ENCODE measurements around the gene ANKRD39. TPM values are rescaled to one million over a fixed set of nuclear protein-coding genes. Genes with fewer than 3 reads are reported as not detected.
"Not testable (repeated sequence)": the region's sequence is repeated elsewhere in the genome, so short reads cannot be mapped to it uniquely, and the experiment has no call there.

The ANKRD39 gene
- total RNA-seq, 1 donor from 2014 or later: 15.9 TPM

DNA sequence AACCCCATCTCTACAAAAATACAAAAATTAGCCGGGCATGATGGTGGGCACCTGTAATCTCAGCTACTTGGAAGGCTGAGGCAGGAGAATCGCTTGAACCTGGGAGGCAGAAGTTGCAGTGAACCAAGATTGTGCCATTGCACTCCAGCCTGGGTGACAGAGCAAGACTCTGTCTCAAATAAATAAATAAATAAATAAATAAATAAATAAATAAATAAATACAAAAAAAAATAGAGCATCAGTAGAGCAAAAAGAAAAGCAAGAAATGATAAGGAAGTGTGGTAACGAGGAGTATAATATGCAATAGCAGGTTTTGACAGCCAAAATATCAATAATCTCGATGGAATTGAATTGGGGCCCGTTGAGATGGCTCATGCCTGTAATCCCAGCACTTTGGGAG, 31.7 kb upstream of the ANKRD39 start:
- DNase-seq (ENCODE audit: low spot score); intact Hi-C loops (cut with DNase I); ATAC-seq: not testable (repeated sequence)

DNA sequence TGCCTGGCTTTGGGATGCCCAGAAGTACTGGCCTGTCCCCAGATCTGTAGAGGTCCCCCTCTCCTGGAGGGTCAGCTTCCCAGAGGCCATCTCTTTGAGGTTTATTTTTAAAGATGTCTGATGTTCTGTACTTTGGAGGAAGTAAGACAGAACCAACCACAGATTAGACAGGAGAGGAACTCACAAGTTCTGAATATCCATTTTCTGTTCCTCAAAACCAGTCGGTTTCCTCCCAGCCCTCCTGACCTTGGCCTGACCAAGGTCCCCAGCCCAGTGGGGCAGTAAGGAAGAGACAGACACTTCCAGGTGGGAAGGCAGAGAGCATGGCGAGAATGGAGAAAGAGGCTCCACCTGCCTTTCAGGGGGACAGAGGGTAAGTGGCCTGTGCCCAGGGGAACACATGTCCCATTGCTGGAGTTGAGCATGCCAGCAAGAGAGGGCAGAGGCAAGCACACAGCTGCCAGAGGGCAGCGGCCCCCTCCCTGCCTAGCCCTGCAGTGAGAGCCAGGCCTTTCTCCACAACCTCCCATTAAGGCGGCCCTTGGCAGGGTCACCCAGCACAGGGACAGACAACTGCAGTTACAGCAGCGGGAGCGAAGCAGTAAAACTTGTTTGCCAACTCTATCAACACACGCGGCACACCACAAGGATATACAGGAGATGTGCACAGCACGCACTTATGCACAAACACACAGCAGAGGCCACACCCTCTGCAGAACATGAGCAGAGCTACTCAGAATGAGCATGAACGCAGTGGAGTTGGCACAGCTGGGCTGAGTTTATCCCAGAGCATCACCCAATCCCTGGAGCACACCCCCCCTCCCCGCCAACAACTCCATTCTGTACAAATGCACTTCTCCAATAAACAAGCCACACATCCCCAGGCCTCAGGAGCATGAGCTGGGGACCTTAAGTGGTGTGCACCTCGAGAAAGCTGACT, 30.5 kb upstream of the ANKRD39 start:
- DNase-seq (ENCODE audit: low spot score) (no peak), ATAC-seq (peak; percentile 50)

DNA sequence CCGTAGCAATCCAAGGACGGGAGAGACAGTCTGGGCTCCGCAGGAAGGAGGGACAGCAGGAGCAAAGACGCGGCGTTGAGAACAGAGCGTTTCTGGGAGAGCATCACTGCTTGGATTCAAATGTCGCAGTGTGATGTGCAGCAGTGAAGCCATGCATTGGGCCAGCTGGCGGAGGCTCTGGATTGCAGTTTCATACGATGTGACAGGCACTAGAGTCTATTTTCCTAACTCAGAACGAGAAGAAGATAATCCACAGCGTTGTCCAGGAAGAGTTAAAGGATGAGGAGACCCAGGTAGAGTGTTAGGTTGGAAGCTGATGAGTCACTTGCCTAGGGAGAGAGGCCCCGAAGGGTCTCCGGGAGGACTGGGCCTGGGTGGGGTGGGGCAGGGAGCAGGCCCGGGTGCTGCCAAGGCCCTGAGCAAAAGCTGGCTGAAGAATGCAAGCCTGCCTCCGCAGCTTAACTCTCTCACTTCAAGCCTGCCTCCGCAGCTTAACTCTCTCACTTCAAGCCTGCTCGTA, 29.7 kb upstream of the ANKRD39 start:
- intact Hi-C loops (cut with DNase I): no loop called here
- no peak for DNase-seq (ENCODE audit: low spot score)
- ATAC-seq: peak; percentile 58

More for the DNA sequence above, 30.5 kb upstream of the ANKRD39 start:
- intact Hi-C loops (cut with DNase I): no loop called here

DNA sequence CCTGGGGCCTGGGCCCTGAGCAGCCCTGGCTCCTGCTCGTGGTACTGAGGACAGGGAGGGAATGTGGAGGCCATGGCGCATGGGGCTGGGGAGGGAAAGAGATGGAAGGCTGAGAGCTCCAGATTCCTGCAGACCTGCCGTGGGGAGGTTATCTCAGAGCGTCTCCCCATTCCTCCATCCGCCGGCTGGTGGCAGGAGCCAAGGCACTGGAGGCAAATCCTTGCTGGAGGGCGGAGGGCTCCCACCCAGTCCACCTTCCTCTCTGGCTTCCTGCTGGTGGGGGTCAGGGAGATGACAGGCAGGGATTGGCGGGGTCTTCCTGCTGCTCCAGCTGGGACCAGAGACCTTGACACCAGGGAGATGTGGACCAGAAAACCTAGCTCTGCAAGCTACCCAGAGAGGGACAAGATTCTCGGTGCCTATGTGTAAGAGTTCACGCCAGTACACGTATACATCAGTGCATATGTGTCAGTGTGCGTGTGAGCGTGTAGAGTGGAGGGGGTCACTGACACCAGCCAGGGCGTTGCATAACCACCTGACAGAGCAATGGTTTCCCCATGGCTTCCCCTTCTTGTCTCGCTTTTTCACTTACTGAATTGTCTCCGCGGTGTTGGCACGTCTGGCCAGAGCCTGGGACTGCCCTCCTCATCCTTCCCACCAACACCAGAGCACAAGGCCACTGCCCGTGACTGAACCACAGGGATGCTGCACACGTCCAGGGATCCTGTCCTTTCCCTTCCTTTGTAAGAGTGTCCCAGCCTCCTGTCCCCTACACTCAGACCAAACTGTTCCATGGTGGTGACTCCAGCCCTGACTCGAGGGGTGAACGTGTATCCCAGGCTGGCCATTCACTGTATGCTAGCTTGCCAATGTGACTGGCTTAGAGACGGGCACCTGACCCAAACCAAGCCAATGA, 27.9 kb upstream of the ANKRD39 start:
- intact Hi-C loops (cut with DNase I): no loop called here
- ATAC-seq: no peak

DNA sequence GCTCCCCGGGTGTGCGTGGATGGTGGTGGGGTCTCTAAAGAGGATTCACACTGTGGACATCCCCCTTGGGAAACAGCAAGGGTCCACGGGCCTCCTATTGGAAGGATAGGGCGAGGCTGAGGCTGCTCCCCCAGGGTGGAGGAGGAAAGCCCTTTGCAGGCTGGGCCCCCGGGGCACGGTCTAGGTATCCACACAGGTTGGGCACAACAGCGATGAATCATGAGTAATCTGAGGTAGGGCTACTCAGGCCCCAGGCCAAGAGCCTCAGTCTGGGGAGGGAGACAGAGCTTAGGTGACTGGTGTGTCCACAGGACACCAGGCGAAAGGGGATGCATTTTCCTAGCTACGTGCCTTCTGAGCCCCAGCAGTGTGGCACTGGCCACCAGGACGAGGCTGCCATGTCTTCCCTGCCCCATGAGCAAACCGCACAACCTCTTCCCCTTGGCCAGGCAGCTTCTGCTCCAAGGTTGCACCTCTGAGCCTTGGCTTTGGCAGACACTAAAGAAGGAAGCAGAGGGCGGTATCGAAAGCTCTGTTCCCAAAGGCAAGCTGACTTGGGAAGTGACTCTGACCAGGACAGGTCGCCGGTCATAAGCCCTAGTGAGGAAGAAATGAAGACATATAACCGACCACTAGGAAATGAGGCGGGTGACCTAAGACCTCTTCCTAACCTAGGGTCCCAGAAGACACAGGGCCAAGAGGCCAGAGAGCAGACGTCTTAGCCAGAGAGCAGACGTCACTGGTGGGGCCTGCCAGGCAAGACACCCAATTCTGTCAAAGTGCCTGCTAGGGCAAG, 26.7 kb upstream of the ANKRD39 start:
- no peak for ATAC-seq
- no peak for DNase-seq (ENCODE audit: low spot score)
- intact Hi-C loops (cut with DNase I): no loop called here

More for the DNA sequence above, 27.9 kb upstream of the ANKRD39 start:
- no peak for DNase-seq (ENCODE audit: low spot score)

DNA sequence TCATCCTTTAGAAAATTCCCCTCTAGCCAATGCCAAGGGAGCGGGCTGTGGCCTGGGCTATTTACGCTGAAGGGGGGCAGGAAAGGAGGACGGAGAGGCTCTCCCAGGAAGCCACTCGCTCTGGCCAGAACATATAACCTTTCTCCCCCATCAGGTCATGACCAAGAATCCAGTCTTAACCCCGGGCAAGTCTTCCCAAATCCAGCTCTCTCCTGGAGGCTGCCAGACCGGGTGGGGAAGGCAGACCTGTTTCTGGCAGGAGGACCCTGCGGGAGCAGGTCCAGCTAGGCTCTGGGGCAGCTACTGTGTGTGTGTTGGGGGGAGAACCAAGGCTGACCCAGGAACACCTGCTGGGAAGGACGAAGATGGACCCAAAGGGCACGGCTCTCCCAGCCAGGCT, 25.5 kb upstream of the ANKRD39 start:
- intact Hi-C loops (cut with DNase I): no loop called here
- DNase-seq (ENCODE audit: low spot score): no peak
- ATAC-seq: no peak

DNA sequence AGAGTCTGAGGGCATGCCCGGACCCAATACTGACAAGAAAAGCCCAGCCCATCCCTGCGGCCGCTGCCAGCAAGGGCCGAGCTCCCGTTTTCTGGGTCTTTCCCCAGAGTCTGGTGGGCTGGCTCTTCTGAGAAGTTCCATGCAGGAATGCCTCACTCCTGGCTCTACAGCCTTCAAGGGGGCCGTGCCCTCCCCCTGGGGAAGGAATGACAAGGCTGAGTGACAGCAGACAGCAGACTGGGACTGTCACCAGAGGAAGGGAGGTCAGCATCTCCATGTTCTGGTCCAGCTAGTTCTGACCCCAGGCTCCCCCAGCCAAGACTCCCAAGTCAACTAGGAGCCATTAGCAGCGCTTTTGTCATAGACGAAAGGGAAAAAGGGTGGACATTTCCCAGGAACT, 25.1 kb upstream of the ANKRD39 start:
- no peak for DNase-seq (ENCODE audit: low spot score)
- no peak for ATAC-seq
- intact Hi-C loops (cut with DNase I): no loop called here

DNA sequence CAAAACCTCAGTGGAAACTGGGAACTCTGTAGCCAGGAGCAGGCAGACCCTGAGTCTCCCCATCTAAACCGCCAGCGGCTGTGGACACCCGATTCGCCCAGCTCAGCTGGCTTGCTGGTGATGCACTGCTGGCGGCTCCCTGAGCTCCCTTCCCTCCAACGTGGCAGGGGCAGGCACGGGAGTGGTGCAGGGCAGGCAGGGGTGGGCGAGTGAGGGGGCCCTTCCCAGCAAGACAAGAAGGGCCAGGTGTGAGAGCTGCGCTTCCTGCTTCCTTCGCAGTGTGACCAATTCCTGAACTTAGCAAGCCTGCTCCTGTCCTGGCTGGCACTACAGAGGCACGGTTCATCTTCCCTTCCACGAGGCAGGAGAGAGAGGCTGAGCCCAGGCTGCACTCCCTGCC, 24.4 kb upstream of the ANKRD39 start:
- intact Hi-C loops (cut with DNase I): no loop called here
- no peak for ATAC-seq
- DNase-seq (ENCODE audit: low spot score): no peak

DNA sequence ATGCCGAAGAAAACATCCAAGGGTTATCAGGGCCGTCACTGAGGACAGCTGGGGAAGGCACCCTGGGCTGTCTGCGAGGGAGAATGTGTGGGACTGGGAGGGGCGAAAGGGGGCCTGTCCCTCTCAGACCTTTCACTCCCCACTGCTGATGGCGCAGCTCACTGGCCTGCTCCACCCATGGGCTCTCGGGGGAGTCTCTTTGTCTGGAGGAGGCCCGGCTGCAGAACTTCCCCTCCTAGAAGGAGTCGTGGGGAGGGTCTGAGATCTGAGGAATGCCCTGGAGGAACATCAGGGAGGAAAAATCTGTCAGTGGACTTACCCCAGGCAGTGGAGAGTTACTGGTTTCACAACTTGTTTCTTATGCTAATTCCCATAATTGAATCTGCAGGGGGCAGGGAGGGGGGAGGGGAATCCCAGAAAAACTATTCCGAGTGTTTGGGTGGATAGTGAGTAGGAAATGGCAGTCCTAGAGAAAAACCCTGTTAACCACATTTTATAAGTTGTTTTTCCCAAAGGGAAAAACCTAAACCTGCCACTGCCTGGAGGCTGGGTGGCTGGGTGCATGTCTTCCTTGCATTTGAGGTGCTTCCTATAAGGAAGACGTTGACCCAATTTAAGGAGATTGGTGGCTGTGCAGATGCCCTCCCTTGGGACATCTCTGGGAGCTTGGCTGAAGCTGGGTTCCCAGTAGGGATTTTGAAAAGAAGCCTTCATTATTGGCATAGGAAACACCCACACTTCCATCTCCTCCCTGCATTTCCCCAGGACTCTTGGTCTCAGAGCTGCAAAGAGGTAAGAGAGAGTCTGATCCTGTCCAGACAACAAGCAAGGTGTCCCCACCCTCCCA, 23.8 kb upstream of the ANKRD39 start:
- intact Hi-C loops (cut with DNase I): no loop called here
- DNase-seq (ENCODE audit: low spot score): no peak
- no peak for ATAC-seq

DNA sequence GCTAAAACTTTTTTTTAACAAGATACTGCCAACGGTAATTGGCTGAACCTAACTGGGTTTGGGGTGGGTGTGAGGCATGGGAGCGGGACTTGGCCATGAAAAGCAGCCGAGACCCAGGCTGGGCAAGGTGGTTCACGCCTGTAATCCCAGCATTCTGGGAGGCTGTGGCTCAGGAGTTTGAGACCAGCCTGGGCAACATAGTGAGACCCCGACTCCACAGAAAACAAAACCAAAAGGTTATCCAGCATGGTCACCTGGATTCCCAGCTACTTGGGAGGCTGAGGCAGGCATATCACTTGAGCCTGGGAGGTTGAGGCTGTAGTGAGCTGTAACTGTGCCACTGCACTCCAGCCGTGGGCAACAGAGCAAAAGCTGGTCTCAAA, 23.1 kb upstream of the ANKRD39 start:
- intact Hi-C loops (cut with DNase I): no loop called here
- ATAC-seq (no peak), DNase-seq (ENCODE audit: low spot score) (no peak)

DNA sequence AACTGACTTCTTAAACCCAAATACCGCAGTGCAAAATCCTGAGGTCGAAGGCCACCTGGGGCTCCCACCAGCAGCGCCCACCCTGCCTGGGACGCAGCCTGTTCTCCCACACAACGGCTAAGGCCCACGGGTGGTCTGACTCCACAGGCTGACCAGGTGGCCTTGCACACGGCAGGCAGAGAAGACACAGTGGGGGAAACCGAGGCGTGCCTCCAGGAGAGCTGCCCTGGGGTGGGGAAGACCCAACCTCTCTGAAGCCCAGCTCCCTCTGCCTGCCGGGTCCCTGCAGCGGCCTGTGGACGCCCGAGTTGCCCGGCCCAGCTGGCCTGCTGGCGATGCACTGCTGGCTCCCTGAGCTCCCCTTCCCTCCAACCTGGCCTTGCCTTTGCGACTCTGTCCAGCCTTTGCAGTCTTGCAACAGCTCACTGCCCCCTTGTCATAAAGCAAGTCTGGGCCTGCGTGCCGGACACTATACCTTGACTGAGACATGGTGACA, 21.8 kb upstream of the ANKRD39 start:
- no peak for ATAC-seq
- no peak for DNase-seq (ENCODE audit: low spot score)
- intact Hi-C loops (cut with DNase I): no loop called here

DNA sequence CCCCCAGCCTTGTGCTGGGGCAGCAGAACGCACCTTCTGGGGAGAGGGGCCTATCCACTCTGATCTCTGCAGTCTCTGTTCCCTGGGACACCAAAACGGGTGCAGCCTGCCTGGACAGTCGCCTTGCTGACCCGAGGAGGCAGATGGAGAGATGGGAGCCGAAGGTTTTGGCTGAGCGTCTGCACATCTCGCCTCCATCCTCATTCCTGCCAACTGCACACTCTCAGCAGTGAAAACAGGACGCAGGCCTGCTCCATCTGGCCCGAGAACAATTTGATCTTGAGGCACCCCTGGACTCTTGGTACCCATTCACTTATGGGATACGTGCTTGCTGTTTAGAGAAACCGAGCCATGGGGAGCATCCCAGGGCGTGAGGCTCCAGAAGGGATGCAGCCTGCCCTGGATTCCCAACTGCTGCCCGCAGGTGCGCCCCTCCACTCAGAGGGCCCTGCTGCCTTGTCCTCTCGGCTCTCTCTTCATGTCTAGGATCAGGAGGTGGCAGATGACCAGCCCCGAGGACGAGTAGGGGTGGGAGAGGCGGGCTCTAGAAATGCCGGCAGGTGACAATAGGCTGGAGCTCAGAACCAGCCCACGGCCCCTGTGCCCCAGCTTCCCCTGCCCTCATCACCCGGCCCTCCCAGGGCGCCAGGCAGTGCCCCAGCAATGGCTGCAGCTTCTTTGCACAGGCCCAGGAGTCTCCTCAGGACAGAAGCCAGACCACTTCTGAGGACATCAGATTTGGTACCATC, 21.2 kb upstream of the ANKRD39 start:
- intact Hi-C loops (cut with DNase I): no loop called here
- ATAC-seq: no peak
- no peak for DNase-seq (ENCODE audit: low spot score)

DNA sequence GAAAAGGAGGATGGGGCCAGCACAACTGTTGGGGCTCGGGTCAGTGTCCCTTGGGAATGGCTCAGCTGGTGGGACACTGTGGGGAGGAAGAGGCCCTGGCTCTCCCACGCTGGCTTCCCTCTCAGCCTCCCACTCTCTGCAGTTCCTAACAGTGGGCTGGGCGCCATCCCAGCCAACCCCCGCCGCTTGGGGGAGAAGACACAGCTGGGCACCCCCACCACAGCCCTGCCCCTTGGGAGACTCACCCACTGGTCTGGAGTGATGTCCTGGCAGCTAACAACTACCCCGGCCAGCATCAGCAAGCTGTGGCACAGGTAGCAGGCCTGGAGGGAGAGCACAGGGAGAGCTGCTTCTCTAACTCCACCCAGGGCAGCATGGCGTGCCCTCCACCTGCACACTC, 20.4 kb upstream of the ANKRD39 start:
- intact Hi-C loops (cut with DNase I): no loop called here
- DNase-seq (ENCODE audit: low spot score) (no peak), ATAC-seq (no peak)

DNA sequence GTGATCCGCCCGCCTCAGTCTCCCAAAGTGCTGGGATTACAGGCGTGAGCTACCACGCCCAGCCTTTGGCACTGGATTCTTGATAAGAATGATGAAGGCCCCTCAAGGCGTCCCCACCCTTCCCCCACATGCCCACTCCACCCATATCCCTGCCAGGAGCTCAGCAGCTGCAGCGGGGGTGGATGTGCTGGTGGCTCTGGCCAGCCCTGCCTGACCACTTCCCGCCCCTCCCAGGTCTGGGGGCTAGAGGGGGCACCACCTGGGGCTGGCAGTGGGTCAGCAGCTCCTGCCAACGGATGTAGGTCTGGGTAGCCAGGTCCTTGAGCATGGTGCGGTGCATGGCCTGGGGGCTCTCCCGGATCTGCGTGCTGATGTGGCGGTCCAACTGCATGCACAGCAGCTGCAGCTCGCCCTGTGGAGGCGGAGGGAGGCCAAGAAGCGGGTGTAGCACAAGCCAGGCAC, 19.8 kb upstream of the ANKRD39 start:
- DNase-seq (ENCODE audit: low spot score): no peak
- intact Hi-C loops (cut with DNase I): no loop called here
- ATAC-seq: no peak

DNA sequence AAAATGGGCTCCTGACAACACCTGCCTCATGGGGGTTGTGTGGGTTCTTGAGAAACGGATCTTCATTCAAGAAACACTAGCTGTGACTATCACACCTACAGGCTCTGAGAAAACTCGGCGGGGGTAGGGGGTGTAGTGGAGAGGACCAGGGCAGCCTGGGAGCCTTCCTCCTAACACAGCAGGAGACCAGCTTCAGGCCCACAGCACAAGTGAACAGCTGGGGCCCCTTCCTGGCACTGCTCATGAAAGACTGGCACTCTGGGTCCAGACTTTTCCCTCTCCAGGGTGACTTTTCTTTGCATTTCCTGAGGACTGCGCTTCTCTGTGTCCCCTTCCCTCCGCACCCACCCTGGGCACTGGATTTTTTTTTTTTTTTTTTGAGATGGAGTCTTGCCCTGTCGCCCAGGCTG, 19.2 kb upstream of the ANKRD39 start:
- DNase-seq (ENCODE audit: low spot score) (no peak), ATAC-seq (no peak)
- intact Hi-C loops (cut with DNase I): no loop called here

DNA sequence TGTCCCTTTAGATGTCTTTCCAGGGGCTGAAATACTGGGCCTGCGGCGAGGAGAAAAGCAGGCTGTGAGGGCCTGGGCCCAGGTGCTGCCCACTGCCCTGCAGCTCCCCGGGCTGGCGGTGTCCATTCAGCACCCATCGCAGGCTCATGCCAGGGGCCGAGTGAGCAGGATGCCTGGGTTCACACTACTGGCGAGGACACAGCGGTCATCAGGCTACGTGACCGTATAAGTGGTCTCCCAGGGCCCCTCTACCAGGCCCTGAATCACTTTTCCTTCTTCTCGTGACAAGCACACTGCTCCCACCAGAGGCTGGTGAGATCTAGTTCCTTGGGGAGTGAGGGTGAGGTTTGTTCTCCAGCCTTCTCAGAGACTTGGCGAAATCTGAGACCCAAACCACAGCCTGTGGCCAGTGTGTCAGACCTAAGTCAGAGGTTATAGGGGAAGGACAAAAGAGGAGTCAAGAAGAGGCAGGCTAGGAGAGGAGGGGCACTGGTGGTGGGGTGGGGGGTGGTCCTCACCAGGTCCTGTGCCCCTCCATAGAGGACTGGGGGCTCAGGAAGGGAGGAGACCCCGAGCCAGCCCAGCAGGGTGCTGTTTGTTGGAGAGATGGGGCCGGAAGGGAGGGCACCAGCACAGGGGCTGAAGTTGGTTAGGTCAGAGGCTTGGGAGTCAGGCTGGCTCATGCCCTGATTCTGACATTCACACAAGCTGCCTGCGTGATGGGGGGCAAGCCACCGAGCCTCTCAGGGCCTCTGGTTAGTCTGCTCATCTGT, 18.6 kb upstream of the ANKRD39 start:
- DNase-seq (ENCODE audit: low spot score) (no peak), ATAC-seq (no peak)
- intact Hi-C loops (cut with DNase I): no loop called here
